HepG2 (cell line): ENCODE measurements around the gene MDM4. TPM values are rescaled to one million over a fixed set of nuclear protein-coding genes. Genes with fewer than 3 reads are reported as not detected.

Experiments
- MEF2D ChIP-seq: sonication (generic); formaldehyde crosslinking; IDR thresholded peaks from 2 replicates; pipeline ENCODE4 v1.5.1; 2020; ENCODE audit warnings: mild to moderate bottlenecking, missing genetic modification reagents
- MTF1 ChIP-seq: sonication (generic); formaldehyde crosslinking; IDR thresholded peaks from 2 replicates; pipeline ENCODE4 v1.5.0; 2020; ENCODE audit warnings: missing genetic modification reagents
- ZNF317 ChIP-seq: sonication (generic); formaldehyde crosslinking; IDR thresholded peaks from 2 replicates; pipeline ENCODE4 v1.5.0; 2020; ENCODE audit warnings: mild to moderate bottlenecking, missing genetic modification reagents
- ZNF367 ChIP-seq: sonication (generic); formaldehyde crosslinking; IDR thresholded peaks from 2 replicates; pipeline ENCODE4 v1.4.0; 2020; ENCODE audit warnings: missing genetic modification reagents, borderline replicate concordance
- polyA plus RNA-seq, 8 experiments: library from polyadenylated mRNA; depleted of rRNA in 3 of 8; stranded (reverse) in 7 of 8; unstranded in 1 of 8; fragments of >200 nt; fragmentation: Illumina TruSeq in 4 of 8; extraction: Trizol in 4 of 8; gene quantifications; 2 replicates each; pipeline versions ENCODE4 v1.2.1 to v1.2.3, GENCODE V29; 2011 to 2016; ENCODE audit warnings: low read depth in 4 of 8, missing spikeins in 1 of 8, mixed read lengths in 1 of 8; ENCODE audit not compliant: insufficient read depth in 1 of 8
- total RNA-seq, 5 experiments: library from RNA; depleted of rRNA; stranded (reverse); fragments of >200 nt; fragmentation: Illumina TruSeq; extraction: Trizol; gene quantifications; 2 replicates each; pipeline ENCODE4 v1.2.3, GENCODE V29; 2016; ENCODE audit warnings: low read depth in 1 of 5
- TF ChIP-seq, protein P1 (sequence below): sonication (generic); formaldehyde crosslinking; IDR thresholded peaks from 2 replicates; pipeline ENCODE4 v1.4.0; 2020; ENCODE audit warnings: mild to moderate bottlenecking, missing genetic modification reagents, borderline replicate concordance
- TF ChIP-seq, protein P2 (sequence below): IDR thresholded peaks from 2 replicates; pipeline ENCODE4 v1.6.1; 2012; ENCODE audit warnings: low read length, improper control_type of control experiment
- TF ChIP-seq, protein P3 (sequence below), 2 experiments: IDR thresholded peaks; 2 replicates each; pipeline ENCODE4 v1.6.1; 2011 to 2012; ENCODE audit warnings: low read length in 2 of 2, borderline replicate concordance in 1 of 2, low read depth in 1 of 2, mild to moderate bottlenecking in 1 of 2, moderate library complexity in 1 of 2
- TF ChIP-seq, protein P4 (sequence below): sonication (generic); formaldehyde crosslinking; IDR thresholded peaks from 2 replicates; pipeline ENCODE4 v1.4.0; 2020; ENCODE audit warnings: missing genetic modification reagents
- TF ChIP-seq, protein P5 (sequence below): sonication (generic); formaldehyde crosslinking; IDR thresholded peaks from 2 replicates; pipeline ENCODE4 v1.5.1; 2020; ENCODE audit warnings: missing genetic modification reagents, mild to moderate bottlenecking, borderline replicate concordance
- TF ChIP-seq, protein P6 (sequence below): sonication (generic); formaldehyde crosslinking; IDR thresholded peaks from 2 replicates; pipeline ENCODE4 v1.5.0; 2020; ENCODE audit warnings: missing genetic modification reagents
- TF ChIP-seq, protein P7 (sequence below): sonication (generic); formaldehyde crosslinking; IDR thresholded peaks from 2 replicates; pipeline ENCODE4 v1.9.0; 2022; ENCODE audit warnings: missing genetic modification reagents, mild to moderate bottlenecking, borderline replicate concordance

The MDM4 gene
- total and polyA plus RNA-seq, 2 of the 13 experiments (the other 11 are each of a cell fraction or from before 2014, with no cell fraction given): 14.9 to 19.0 TPM

DNA sequence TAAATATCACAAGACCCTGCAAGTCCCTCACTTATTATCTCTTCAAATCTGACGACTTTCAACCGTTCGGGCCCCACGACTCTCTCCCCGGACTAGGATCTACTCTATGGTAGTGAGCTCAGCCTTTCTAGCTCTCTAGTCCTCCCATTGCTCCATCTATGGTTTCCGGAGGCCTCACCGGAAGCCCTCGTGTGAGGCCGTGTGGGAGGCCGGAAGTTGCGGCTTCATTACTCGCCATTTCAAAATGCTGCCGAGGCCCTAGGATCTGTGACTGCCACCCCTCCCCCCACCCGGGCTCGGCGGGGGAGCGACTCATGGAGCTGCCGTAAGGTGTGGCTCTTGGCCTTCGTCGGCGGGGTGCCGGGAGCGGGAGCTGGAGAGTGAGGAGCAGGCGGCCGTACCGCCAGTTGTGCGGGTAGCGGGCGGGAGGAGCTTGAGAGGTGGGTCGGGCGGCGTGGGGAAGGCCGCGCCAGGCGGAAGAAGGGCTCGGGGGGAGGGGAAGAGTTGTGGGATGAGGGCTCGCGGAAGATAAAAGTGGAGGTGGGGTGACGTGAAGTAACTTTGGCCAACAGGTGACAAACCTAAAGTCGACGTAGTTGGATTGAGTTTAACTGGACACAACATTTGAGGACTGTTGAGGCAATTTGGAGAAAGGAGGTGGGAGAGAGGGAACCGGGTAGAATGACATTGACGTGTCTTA is at the start of gene MDM4 (continued):
- TF ChIP-seq ZNF317 (CRISPR knock-in tag) (peak; percentile 71; the same call in 1 of the 2 replicates), MTF1 (CRISPR knock-in tag) (no peak), MEF2D (peak; percentile 95), ZNF367 (CRISPR knock-in tag) (no peak)
- TF ChIP-seq, protein P1, sequence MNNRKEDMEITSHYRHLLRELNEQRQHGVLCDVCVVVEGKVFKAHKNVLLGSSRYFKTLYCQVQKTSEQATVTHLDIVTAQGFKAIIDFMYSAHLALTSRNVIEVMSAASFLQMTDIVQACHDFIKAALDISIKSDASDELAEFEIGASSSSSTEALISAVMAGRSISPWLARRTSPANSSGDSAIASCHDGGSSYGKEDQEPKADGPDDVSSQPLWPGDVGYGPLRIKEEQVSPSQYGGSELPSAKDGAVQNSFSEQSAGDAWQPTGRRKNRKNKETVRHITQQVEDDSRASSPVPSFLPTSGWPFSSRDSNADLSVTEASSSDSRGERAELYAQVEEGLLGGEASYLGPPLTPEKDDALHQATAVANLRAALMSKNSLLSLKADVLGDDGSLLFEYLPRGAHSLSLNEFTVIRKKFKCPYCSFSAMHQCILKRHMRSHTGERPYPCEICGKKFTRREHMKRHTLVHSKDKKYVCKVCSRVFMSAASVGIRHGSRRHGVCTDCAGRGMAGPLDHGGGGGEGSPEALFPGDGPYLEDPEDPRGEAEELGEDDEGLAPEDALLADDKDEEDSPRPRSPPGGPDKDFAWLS (CRISPR knock-in tag): 0 out of 2 replicates have a peak, but pooled peaks have one; percentile 91
- TF ChIP-seq, protein P2, sequence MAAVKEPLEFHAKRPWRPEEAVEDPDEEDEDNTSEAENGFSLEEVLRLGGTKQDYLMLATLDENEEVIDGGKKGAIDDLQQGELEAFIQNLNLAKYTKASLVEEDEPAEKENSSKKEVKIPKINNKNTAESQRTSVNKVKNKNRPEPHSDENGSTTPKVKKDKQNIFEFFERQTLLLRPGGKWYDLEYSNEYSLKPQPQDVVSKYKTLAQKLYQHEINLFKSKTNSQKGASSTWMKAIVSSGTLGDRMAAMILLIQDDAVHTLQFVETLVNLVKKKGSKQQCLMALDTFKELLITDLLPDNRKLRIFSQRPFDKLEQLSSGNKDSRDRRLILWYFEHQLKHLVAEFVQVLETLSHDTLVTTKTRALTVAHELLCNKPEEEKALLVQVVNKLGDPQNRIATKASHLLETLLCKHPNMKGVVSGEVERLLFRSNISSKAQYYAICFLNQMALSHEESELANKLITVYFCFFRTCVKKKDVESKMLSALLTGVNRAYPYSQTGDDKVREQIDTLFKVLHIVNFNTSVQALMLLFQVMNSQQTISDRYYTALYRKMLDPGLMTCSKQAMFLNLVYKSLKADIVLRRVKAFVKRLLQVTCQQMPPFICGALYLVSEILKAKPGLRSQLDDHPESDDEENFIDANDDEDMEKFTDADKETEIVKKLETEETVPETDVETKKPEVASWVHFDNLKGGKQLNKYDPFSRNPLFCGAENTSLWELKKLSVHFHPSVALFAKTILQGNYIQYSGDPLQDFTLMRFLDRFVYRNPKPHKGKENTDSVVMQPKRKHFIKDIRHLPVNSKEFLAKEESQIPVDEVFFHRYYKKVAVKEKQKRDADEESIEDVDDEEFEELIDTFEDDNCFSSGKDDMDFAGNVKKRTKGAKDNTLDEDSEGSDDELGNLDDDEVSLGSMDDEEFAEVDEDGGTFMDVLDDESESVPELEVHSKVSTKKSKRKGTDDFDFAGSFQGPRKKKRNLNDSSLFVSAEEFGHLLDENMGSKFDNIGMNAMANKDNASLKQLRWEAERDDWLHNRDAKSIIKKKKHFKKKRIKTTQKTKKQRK: no peak
- TF ChIP-seq, protein P3, sequence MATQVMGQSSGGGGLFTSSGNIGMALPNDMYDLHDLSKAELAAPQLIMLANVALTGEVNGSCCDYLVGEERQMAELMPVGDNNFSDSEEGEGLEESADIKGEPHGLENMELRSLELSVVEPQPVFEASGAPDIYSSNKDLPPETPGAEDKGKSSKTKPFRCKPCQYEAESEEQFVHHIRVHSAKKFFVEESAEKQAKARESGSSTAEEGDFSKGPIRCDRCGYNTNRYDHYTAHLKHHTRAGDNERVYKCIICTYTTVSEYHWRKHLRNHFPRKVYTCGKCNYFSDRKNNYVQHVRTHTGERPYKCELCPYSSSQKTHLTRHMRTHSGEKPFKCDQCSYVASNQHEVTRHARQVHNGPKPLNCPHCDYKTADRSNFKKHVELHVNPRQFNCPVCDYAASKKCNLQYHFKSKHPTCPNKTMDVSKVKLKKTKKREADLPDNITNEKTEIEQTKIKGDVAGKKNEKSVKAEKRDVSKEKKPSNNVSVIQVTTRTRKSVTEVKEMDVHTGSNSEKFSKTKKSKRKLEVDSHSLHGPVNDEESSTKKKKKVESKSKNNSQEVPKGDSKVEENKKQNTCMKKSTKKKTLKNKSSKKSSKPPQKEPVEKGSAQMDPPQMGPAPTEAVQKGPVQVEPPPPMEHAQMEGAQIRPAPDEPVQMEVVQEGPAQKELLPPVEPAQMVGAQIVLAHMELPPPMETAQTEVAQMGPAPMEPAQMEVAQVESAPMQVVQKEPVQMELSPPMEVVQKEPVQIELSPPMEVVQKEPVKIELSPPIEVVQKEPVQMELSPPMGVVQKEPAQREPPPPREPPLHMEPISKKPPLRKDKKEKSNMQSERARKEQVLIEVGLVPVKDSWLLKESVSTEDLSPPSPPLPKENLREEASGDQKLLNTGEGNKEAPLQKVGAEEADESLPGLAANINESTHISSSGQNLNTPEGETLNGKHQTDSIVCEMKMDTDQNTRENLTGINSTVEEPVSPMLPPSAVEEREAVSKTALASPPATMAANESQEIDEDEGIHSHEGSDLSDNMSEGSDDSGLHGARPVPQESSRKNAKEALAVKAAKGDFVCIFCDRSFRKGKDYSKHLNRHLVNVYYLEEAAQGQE (IDR thresholded peaks at IDR 0.05; ENCODE audit: borderline replicate concordance in 1 of 2, low read depth in 1 of 2, low read length in 2 of 2): peak in 1 of 2 experiments; percentile 24; a peak in 1 of 4 replicates
- TF ChIP-seq, protein P4, sequence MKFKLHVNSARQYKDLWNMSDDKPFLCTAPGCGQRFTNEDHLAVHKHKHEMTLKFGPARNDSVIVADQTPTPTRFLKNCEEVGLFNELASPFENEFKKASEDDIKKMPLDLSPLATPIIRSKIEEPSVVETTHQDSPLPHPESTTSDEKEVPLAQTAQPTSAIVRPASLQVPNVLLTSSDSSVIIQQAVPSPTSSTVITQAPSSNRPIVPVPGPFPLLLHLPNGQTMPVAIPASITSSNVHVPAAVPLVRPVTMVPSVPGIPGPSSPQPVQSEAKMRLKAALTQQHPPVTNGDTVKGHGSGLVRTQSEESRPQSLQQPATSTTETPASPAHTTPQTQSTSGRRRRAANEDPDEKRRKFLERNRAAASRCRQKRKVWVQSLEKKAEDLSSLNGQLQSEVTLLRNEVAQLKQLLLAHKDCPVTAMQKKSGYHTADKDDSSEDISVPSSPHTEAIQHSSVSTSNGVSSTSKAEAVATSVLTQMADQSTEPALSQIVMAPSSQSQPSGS (CRISPR knock-in tag): peak; percentile 84
- TF ChIP-seq, protein P5, sequence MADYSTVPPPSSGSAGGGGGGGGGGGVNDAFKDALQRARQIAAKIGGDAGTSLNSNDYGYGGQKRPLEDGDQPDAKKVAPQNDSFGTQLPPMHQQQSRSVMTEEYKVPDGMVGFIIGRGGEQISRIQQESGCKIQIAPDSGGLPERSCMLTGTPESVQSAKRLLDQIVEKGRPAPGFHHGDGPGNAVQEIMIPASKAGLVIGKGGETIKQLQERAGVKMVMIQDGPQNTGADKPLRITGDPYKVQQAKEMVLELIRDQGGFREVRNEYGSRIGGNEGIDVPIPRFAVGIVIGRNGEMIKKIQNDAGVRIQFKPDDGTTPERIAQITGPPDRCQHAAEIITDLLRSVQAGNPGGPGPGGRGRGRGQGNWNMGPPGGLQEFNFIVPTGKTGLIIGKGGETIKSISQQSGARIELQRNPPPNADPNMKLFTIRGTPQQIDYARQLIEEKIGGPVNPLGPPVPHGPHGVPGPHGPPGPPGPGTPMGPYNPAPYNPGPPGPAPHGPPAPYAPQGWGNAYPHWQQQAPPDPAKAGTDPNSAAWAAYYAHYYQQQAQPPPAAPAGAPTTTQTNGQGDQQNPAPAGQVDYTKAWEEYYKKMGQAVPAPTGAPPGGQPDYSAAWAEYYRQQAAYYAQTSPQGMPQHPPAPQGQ (CRISPR knock-in tag): no peak; the same call in 1 of the 2 replicates
- TF ChIP-seq, protein P6, sequence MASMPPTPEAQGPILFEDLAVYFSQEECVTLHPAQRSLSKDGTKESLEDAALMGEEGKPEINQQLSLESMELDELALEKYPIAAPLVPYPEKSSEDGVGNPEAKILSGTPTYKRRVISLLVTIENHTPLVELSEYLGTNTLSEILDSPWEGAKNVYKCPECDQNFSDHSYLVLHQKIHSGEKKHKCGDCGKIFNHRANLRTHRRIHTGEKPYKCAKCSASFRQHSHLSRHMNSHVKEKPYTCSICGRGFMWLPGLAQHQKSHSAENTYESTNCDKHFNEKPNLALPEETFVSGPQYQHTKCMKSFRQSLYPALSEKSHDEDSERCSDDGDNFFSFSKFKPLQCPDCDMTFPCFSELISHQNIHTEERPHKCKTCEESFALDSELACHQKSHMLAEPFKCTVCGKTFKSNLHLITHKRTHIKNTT (CRISPR knock-in tag): no peak
- TF ChIP-seq, protein P7, sequence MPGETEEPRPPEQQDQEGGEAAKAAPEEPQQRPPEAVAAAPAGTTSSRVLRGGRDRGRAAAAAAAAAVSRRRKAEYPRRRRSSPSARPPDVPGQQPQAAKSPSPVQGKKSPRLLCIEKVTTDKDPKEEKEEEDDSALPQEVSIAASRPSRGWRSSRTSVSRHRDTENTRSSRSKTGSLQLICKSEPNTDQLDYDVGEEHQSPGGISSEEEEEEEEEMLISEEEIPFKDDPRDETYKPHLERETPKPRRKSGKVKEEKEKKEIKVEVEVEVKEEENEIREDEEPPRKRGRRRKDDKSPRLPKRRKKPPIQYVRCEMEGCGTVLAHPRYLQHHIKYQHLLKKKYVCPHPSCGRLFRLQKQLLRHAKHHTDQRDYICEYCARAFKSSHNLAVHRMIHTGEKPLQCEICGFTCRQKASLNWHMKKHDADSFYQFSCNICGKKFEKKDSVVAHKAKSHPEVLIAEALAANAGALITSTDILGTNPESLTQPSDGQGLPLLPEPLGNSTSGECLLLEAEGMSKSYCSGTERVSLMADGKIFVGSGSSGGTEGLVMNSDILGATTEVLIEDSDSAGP (CRISPR knock-in tag): peak; percentile 94
